ENCODE data around the gene PPP1CA.
A peak's percentile ranks its signal among the peaks of the same experiment; 100 is the strongest.

Gene PPP1CA

GRCh38 chr11:67371911-67372320, 29.7 kb downstream of the PPP1CA start:
- H4K20me1 ChIP-seq (ENCODE audit: insufficient read depth, low read length) = peaks cover 10% of the 10 kb centered on the region; the same call in 1 of the 2 replicates
- H3K4me2 ChIP-seq (ENCODE audit: low read length) = peak overlapping the region; percentile 99
- no peaks in the 10 kb centered on the region for H3K9me3 ChIP-seq (ENCODE audit: insufficient read depth, low read length)
- H3K79me2 ChIP-seq (ENCODE audit: low read length) = peaks cover 32% of the 10 kb centered on the region
- H2AFZ ChIP-seq (ENCODE audit: low read depth, low read length) = no peak overlapping the region
- peak overlapping the region; percentile 92 for H3K4me3 ChIP-seq (ENCODE audit: low read length)
- H3K27ac ChIP-seq (ENCODE audit: low read length) = no peak overlapping the region
- TF ChIP-seq CTCF (IDR thresholded peaks at IDR 0.05; ENCODE audit: low read depth, low read length) (no peak), EZH2phosphoT487 (IDR thresholded peaks at IDR 0.05; ENCODE audit: low read depth) (no peak)
- peaks cover 16% of the 10 kb centered on the region for H3K27me3 ChIP-seq (ENCODE audit: low read depth, low read length)
- H3K4me1 ChIP-seq (ENCODE audit: low read length) = peaks cover 29% of the 10 kb centered on the region
- H3K9ac ChIP-seq (ENCODE audit: low read length) = peak overlapping the region; percentile 97
- no peaks in the 10 kb centered on the region for H3K36me3 ChIP-seq (replicated peaks; ENCODE audit: low read depth, low read length)

- Histone ChIP-seq H3K27me3 (ENCODE audit: low read depth, low read length) (peaks cover 10% of the 10 kb centered on the region), H3K9ac (ENCODE audit: low read length) (peak overlapping the region; percentile 97; the same call in 1 of the 2 replicates), H2AFZ (ENCODE audit: low read depth, low read length) (no peak overlapping the region), H4K20me1 (ENCODE audit: insufficient read depth, low read length) (peaks cover 10% of the 10 kb centered on the region; the same call in 1 of the 2 replicates), H3K36me3 (replicated peaks; ENCODE audit: low read depth, low read length) (no peaks in the 10 kb centered on the region), H3K4me1 (ENCODE audit: low read length) (peaks cover 29% of the 10 kb centered on the region), H3K79me2 (ENCODE audit: low read length) (peaks cover 32% of the 10 kb centered on the region), H3K4me2 (ENCODE audit: low read length) (peak overlapping the region; percentile 99), H3K4me3 (ENCODE audit: low read length) (peak overlapping the region; percentile 92), H3K27ac (ENCODE audit: low read length) (no peak overlapping the region), H3K9me3 (ENCODE audit: insufficient read depth, low read length) (no peaks in the 10 kb centered on the region)
- TF ChIP-seq CTCF (IDR thresholded peaks at IDR 0.05; ENCODE audit: low read depth, low read length) (peak; percentile 59), EZH2phosphoT487 (IDR thresholded peaks at IDR 0.05; ENCODE audit: low read depth) (no peak)
These were observed 30.3 kb downstream of the PPP1CA start for GRCh38 chr11:67371189-67371910.

- Histone ChIP-seq H3K4me2 (ENCODE audit: low read length) (no peak overlapping the region), H3K27ac (ENCODE audit: low read length) (no peak overlapping the region), H3K9me3 (ENCODE audit: insufficient read depth, low read length) (no peaks in the 10 kb centered on the region), H3K27me3 (ENCODE audit: low read depth, low read length) (peaks cover 2% of the 10 kb centered on the region), H3K36me3 (replicated peaks; ENCODE audit: low read depth, low read length) (no peaks in the 10 kb centered on the region), H3K4me3 (ENCODE audit: low read length) (no peak overlapping the region), H4K20me1 (ENCODE audit: insufficient read depth, low read length) (peaks cover 10% of the 10 kb centered on the region; the same call in 1 of the 2 replicates), H2AFZ (ENCODE audit: low read depth, low read length) (no peak overlapping the region), H3K4me1 (ENCODE audit: low read length) (peaks cover 27% of the 10 kb centered on the region), H3K9ac (ENCODE audit: low read length) (no peak overlapping the region), H3K79me2 (ENCODE audit: low read length) (peaks cover 32% of the 10 kb centered on the region)
- no peak for TF ChIP-seq EZH2phosphoT487 (IDR thresholded peaks at IDR 0.05; ENCODE audit: low read depth)
- TF ChIP-seq CTCF (IDR thresholded peaks at IDR 0.05; ENCODE audit: low read depth, low read length) = no peak
These were observed 31.1 kb downstream of the PPP1CA start for GRCh38 chr11:67370351-67371076.

- Histone ChIP-seq H3K4me3 (ENCODE audit: low read length) (no peak overlapping the region), H3K4me1 (ENCODE audit: low read length) (peaks cover 23% of the 10 kb centered on the region), H3K9me3 (ENCODE audit: insufficient read depth, low read length) (no peaks in the 10 kb centered on the region), H2AFZ (ENCODE audit: low read depth, low read length) (no peak overlapping the region), H3K9ac (ENCODE audit: low read length) (no peak overlapping the region), H3K36me3 (replicated peaks; ENCODE audit: low read depth, low read length) (peaks cover 2% of the 10 kb centered on the region), H3K4me2 (ENCODE audit: low read length) (no peak overlapping the region), H3K27me3 (ENCODE audit: low read depth, low read length) (no peaks in the 10 kb centered on the region), H3K79me2 (ENCODE audit: low read length) (peaks cover 32% of the 10 kb centered on the region), H3K27ac (ENCODE audit: low read length) (no peak overlapping the region), H4K20me1 (ENCODE audit: insufficient read depth, low read length) (peaks cover 10% of the 10 kb centered on the region; the same call in 1 of the 2 replicates)
- TF ChIP-seq CTCF (IDR thresholded peaks at IDR 0.05; ENCODE audit: low read depth, low read length) (no peak), EZH2phosphoT487 (IDR thresholded peaks at IDR 0.05; ENCODE audit: low read depth) (no peak)
These were observed 31.8 kb downstream of the PPP1CA start for GRCh38 chr11:67369801-67370284.

Measured in OCI-LY3 (cell line).